H9 (cell line): ENCODE measurements around the gene TMEM106C. TPM values are rescaled to one million over a fixed set of nuclear protein-coding genes. Genes with fewer than 3 reads are reported as not detected.

Experiments used
- DNase-seq: peaks from one replicate; pipeline ENCODE4 v3.0.0-alpha.2; 2017
- H2AFZ ChIP-seq: one replicate; pipeline ENCODE4 v1.6.1; 2013; ENCODE audit warnings: mild to moderate bottlenecking, low read length, control low read depth, moderate library complexity
- H2AK5ac ChIP-seq: 2 replicates; pipeline ENCODE4 v1.6.1; 2013; ENCODE audit warnings: low read length, control low read depth, mixed read lengths; ENCODE audit not compliant: insufficient read length
- H2BK120ac ChIP-seq: one replicate; pipeline ENCODE4 v1.6.1; 2013; ENCODE audit warnings: low read depth, mild to moderate bottlenecking, low read length, control low read depth, inconsistent platforms; ENCODE audit not compliant: poor library complexity, severe bottlenecking
- H2BK12ac ChIP-seq: 2 replicates; pipeline ENCODE4 v1.6.1; 2013; ENCODE audit warnings: low read length, control low read depth, mixed read lengths, low read depth; ENCODE audit not compliant: insufficient read length
- H2BK15ac ChIP-seq: 2 replicates; pipeline ENCODE4 v1.6.1; 2013; ENCODE audit warnings: low read depth, low read length, control low read depth
- H2BK20ac ChIP-seq: one replicate; pipeline ENCODE4 v1.6.1; 2013; ENCODE audit warnings: low read depth, mild to moderate bottlenecking, low read length, control low read depth, inconsistent platforms; ENCODE audit not compliant: poor library complexity, severe bottlenecking
- H2BK5ac ChIP-seq: 2 replicates; pipeline ENCODE4 v1.6.1; 2013; ENCODE audit warnings: low read length, control low read depth, mixed read lengths; ENCODE audit not compliant: insufficient read length
- H3K14ac ChIP-seq: 2 replicates; pipeline ENCODE4 v1.6.1; 2013; ENCODE audit warnings: low read length, control low read depth; ENCODE audit not compliant: insufficient read depth
- H3K18ac ChIP-seq: 2 replicates; pipeline ENCODE4 v1.6.1; 2013; ENCODE audit warnings: low read depth, mild to moderate bottlenecking, mixed read lengths, low read length, control low read depth; ENCODE audit not compliant: insufficient read length
- H3K23ac ChIP-seq: 2 replicates; pipeline ENCODE4 v1.6.1; 2013; ENCODE audit warnings: low read length, control low read depth, mixed read lengths, low read depth; ENCODE audit not compliant: insufficient read length
- H3K23me2 ChIP-seq: 2 replicates; pipeline ENCODE4 v1.6.1; 2013; ENCODE audit warnings: low read depth, mild to moderate bottlenecking, mixed read lengths, low read length, control low read depth; ENCODE audit not compliant: insufficient read length, poor library complexity, severe bottlenecking
- H3K27ac ChIP-seq: 2 replicates; pipeline ENCODE4 v1.5.1; 2013; ENCODE audit warnings: low read length, control low read depth, mixed read lengths, low read depth; ENCODE audit not compliant: insufficient read length
- H3K27me3 ChIP-seq: 2 replicates; pipeline ENCODE4 v1.6.1; 2013; ENCODE audit warnings: low read length, control low read depth, inconsistent platforms; ENCODE audit not compliant: insufficient read depth
- H3K4ac ChIP-seq: 2 replicates; pipeline ENCODE4 v1.6.1; 2013; ENCODE audit warnings: low read depth, mild to moderate bottlenecking, control low read depth, inconsistent platforms, low read length, moderate library complexity
- H3K4me1 ChIP-seq: 2 replicates; pipeline ENCODE4 v1.6.1; 2013; ENCODE audit warnings: low read length, control low read depth, inconsistent platforms; ENCODE audit not compliant: insufficient read depth
- H3K4me2 ChIP-seq: 2 replicates; pipeline ENCODE4 v1.6.1; 2013; ENCODE audit warnings: low read length, control low read depth, mixed read lengths; ENCODE audit not compliant: insufficient read length, insufficient read depth
- H3K56ac ChIP-seq: 2 replicates; pipeline ENCODE4 v1.6.1; 2013; ENCODE audit warnings: low read depth, mild to moderate bottlenecking, mixed read lengths, low read length, control low read depth; ENCODE audit not compliant: insufficient read length
- H3K79me1 ChIP-seq: 2 replicates; pipeline ENCODE4 v1.6.1; 2013; ENCODE audit warnings: low read depth, mild to moderate bottlenecking, moderate library complexity, low read length, control low read depth, inconsistent platforms; ENCODE audit not compliant: insufficient read depth, poor library complexity, severe bottlenecking
- H3K79me2 ChIP-seq: 2 replicates; pipeline ENCODE4 v1.6.1; 2013; ENCODE audit warnings: low read length, control low read depth, inconsistent platforms; ENCODE audit not compliant: insufficient read depth
- H3K9ac ChIP-seq: 2 replicates; pipeline ENCODE4 v1.6.1; 2013; ENCODE audit warnings: low read length, control low read depth, mixed read lengths; ENCODE audit not compliant: insufficient read length; ENCODE audit errors: extremely low read depth
- H3K9me3 ChIP-seq: one replicate; pipeline ENCODE4 v1.6.1; 2013; ENCODE audit warnings: low read depth, low read length, inconsistent platforms; ENCODE audit not compliant: control insufficient read depth
- H3T11ph ChIP-seq: one replicate; pipeline ENCODE4 v1.6.1; 2013; ENCODE audit warnings: mild to moderate bottlenecking, low read length, control low read depth, inconsistent platforms
- H4K20me1 ChIP-seq: one replicate; pipeline ENCODE4 v1.6.1; 2013; ENCODE audit not compliant: control insufficient read depth, insufficient read length, insufficient read depth
- H4K5ac ChIP-seq: 2 replicates; pipeline ENCODE4 v1.6.1; 2013; ENCODE audit warnings: low read depth, mild to moderate bottlenecking, mixed read lengths, low read length, control low read depth; ENCODE audit not compliant: insufficient read length
- H4K8ac ChIP-seq: replicated peaks from 2 replicates; pipeline ENCODE4 v1.6.1; 2013; ENCODE audit warnings: low read length, control low read depth, mixed read lengths, low read depth; ENCODE audit not compliant: insufficient read length
- H4K91ac ChIP-seq: 2 replicates; pipeline ENCODE4 v1.6.1; 2013; ENCODE audit warnings: low read depth, mild to moderate bottlenecking, moderate library complexity, mixed read lengths, low read length, control low read depth; ENCODE audit not compliant: insufficient read length
- H3K27ac Mint-ChIP-seq, 3 experiments: 2 replicates in 2 of 3; 3 replicates in 1 of 3; pipeline ENCODE4 v1.8.0; 2020 to 2021; ENCODE audit warnings: mixed read lengths in 3 of 3, mild to moderate bottlenecking in 1 of 3, moderate library complexity in 1 of 3
- H3K27me3 Mint-ChIP-seq: 2 replicates; pipeline ENCODE4 v1.8.0; 2021; ENCODE audit warnings: low read depth, mild to moderate bottlenecking, moderate library complexity, mixed read lengths
- H3K36me3 Mint-ChIP-seq, 3 experiments: 2 replicates in 2 of 3; 3 replicates in 1 of 3; pipeline ENCODE4 v1.8.0; 2020 to 2021; ENCODE audit warnings: low read depth in 3 of 3, mixed read lengths in 3 of 3; ENCODE audit not compliant: insufficient read depth in 1 of 3
- H3K4me1 Mint-ChIP-seq, 2 experiments: 2 replicates each; pipeline ENCODE4 v1.8.0; 2020; ENCODE audit warnings: mixed read lengths in 2 of 2
- H3K4me3 Mint-ChIP-seq, 2 experiments: 2 replicates in 1 of 2; 3 replicates in 1 of 2; pipeline ENCODE4 v1.8.0; 2020 to 2021; ENCODE audit warnings: mild to moderate bottlenecking in 2 of 2, mixed read lengths in 2 of 2, moderate library complexity in 1 of 2
- H3K9me3 Mint-ChIP-seq, 2 experiments: 2 replicates in 1 of 2; 3 replicates in 1 of 2; pipeline ENCODE4 v1.8.0; 2020; ENCODE audit warnings: mild to moderate bottlenecking in 2 of 2, mixed read lengths in 2 of 2, moderate library complexity in 1 of 2
- WGBS: extraction: QIAGEN DNeasy Blood & Tissue Kit; methylation state at CpG from one replicate; pipeline ENCODE4 v1.1.7; 2013; ENCODE audit warnings: missing lambda C conversion rate, low lambda C conversion rate, mixed read lengths; ENCODE audit not compliant: insufficient read length; ENCODE audit errors: extremely low coverage; 5-methylcytosine and 5-hydroxymethylcytosine counted together
- total RNA-seq: library from RNA; stranded (reverse); gene quantifications from 2 replicates; pipeline ENCODE4 v1.2.1, GENCODE V29; 2021
- TF ChIP-seq, protein P1 (sequence below): fragments of 200-600 bp; sonication (generic); conservative IDR thresholded peaks from 3 replicates; pipeline ENCODE4 v1.8.0; 2021; ENCODE audit warnings: antibody characterized with exemption, mild to moderate bottlenecking

Gene TMEM106C
- total RNA-seq, 1 experiment from 2014 or later, result 43.7 TPM

DNA sequence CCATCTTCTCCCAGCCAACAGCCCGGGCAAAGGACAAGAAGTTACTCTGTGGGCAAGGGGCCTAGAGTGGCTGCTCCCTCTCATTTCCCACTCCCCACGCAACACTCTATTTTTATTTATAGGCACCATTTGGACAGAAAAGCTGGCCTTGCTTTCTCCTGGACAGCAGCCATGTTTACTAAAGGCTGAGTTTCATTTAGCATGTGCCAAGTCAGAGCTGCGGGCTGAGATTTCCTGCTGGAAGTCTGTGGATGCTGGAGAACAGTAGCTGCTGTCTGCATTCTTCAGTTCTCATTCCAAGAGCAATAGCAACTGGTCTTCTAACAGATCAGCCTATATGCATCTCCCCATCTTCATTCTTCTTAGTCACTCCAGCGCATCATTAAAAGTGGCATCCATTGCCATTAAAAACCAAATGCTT is 32.6 kb downstream of the TMEM106C start:
- H4K91ac ChIP-seq, result no peak overlapping the region
- H3K23ac ChIP-seq, result no peak overlapping the region
- no peak overlapping the region for H2BK12ac ChIP-seq
- Mint-ChIP-seq H3K4me1 (peaks cover 13 to 33% of the 10 kb centered on the region in 2 experiments), H3K36me3 (no peaks in the 10 kb centered on the region), H3K4me3 (no peak overlapping the region), H3K27ac (no peak overlapping the region), H3K9me3 (no peaks in the 10 kb centered on the region; a peak in 1 of 5 replicates), H3K27me3 (peaks cover 99% of the 10 kb centered on the region)
- H4K8ac ChIP-seq, result no peak overlapping the region
- H3K18ac ChIP-seq, result no peak overlapping the region
- no peaks in the 10 kb centered on the region for H3K79me1 ChIP-seq
- no peak overlapping the region for H2BK5ac ChIP-seq
- no CpG with 5 or more reads among the region's 4 CpGs for WGBS
- no peak overlapping the region for H3K9ac ChIP-seq
- H2AK5ac ChIP-seq, result no peak overlapping the region
- H3T11ph ChIP-seq, result no peak overlapping the region
- DNase-seq, result no peak
- no peak overlapping the region for H2AFZ ChIP-seq
- no peak overlapping the region for H2BK15ac ChIP-seq
- H3K27me3 ChIP-seq, result peaks cover 33% of the 10 kb centered on the region; the same call in 1 of the 2 replicates
- no peak overlapping the region for H3K4ac ChIP-seq
- peaks cover under 1% of the 10 kb centered on the region for H3K23me2 ChIP-seq
- H2BK120ac ChIP-seq, result no peak overlapping the region
- H3K79me2 ChIP-seq, result no peaks in the 10 kb centered on the region
- no peak overlapping the region for H3K4me2 ChIP-seq
- TF ChIP-seq, protein P1, sequence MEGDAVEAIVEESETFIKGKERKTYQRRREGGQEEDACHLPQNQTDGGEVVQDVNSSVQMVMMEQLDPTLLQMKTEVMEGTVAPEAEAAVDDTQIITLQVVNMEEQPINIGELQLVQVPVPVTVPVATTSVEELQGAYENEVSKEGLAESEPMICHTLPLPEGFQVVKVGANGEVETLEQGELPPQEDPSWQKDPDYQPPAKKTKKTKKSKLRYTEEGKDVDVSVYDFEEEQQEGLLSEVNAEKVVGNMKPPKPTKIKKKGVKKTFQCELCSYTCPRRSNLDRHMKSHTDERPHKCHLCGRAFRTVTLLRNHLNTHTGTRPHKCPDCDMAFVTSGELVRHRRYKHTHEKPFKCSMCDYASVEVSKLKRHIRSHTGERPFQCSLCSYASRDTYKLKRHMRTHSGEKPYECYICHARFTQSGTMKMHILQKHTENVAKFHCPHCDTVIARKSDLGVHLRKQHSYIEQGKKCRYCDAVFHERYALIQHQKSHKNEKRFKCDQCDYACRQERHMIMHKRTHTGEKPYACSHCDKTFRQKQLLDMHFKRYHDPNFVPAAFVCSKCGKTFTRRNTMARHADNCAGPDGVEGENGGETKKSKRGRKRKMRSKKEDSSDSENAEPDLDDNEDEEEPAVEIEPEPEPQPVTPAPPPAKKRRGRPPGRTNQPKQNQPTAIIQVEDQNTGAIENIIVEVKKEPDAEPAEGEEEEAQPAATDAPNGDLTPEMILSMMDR, result no peak
- no peaks in the 10 kb centered on the region for H3K4me1 ChIP-seq
- H3K56ac ChIP-seq, result no peak overlapping the region
- no peaks in the 10 kb centered on the region for H4K20me1 ChIP-seq
- H2BK20ac ChIP-seq, result no peak overlapping the region
- H4K5ac ChIP-seq, result no peak overlapping the region
- no peaks in the 10 kb centered on the region for H3K9me3 ChIP-seq
- H3K14ac ChIP-seq, result no peak overlapping the region
- H3K27ac ChIP-seq, result no peak overlapping the region
